GM18508 (cell line): ENCODE data around the gene STAC2.
"Not testable (repeated sequence)": the region's sequence is repeated elsewhere in the genome, so short reads cannot be mapped to it uniquely, and the experiment has no call there.

Experiments used
- ATAC-seq: cut with Tn5 transposase; IDR thresholded peaks from one replicate; pipeline ENCODE4 v1.9.1; 2021; ENCODE audit warnings: moderate number of reproducible peaks; ENCODE audit not compliant: insufficient read depth, unreplicated experiment

The STAC2 gene, protein sequence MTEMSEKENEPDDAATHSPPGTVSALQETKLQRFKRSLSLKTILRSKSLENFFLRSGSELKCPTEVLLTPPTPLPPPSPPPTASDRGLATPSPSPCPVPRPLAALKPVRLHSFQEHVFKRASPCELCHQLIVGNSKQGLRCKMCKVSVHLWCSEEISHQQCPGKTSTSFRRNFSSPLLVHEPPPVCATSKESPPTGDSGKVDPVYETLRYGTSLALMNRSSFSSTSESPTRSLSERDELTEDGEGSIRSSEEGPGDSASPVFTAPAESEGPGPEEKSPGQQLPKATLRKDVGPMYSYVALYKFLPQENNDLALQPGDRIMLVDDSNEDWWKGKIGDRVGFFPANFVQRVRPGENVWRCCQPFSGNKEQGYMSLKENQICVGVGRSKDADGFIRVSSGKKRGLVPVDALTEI

DNA sequence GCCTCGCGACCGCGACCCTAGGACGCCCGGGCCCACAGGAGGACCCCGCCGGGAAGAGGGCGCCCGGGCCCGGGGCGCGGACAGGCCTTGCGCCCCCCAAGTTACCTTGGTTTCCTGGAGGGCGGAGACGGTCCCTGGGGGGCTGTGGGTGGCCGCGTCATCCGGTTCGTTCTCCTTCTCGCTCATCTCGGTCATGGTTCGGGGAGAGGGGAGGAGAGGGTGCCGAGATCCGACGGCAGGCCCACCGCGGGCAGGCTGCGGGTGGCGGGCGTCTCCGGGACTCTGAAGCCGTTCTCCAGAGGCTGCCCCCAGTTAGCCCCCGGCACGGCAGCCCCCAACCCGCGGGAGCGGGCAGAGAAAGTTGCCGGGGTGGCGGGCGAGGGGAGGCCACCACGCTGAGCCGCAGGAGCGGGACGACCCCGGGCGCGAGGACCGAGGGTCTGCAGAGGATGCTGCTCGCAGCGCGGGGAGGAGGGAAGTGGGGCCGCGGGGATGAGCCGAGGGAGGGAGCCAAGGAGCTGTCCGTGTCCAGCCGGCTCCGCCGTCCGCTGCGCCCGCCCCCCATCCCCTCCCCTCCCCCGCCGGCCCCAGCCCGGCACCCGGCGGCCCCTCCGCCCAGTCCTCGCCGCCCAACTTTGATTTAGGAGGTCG lies at the start of gene STAC2:
Gene STAC2 (minus strand): TSS at position 638 of the 651 bp plus-strand sequence. CDS start 443 bp downstream, at position 195.
- no peak for ATAC-seq

DNA sequence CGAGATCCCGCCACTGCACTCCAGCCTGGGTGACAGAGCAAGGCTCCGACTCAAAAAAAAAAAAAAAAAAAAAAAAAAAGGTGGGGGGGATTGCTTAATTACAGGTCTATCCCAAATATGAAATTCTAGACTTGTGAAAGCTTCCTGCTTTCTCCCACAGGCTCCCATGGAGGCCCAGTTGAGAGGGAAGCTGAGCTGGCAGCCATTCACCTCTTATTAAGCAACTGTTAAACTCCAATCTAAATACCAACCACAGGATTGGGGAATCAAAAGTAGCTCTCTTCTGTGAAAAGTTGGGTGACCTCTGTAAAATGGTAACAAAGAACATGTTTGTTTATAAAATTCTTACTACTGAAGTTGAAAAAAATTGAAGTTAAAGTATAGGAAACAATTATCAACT lies 45.8 kb upstream of the STAC2 start:
- no peak for ATAC-seq

DNA sequence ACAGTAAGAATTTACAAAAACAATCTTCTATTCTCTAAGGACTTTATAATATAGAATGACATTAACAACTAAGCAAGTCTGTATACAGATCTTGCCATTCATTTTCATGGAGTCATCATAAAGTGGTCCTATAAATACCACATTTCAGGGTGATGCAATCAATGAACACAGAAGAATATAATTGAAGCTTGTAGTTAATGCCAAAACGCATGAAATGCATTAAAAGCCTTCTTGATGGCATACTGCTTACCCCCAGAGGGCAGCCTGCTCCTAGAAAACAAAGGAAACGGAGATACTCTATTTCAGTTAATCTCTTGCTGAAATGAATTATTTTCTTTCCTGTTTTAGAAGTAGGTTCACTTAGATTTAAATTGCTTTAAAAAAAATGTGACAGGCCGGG lies 45.2 kb upstream of the STAC2 start:
- ATAC-seq = no peak

DNA sequence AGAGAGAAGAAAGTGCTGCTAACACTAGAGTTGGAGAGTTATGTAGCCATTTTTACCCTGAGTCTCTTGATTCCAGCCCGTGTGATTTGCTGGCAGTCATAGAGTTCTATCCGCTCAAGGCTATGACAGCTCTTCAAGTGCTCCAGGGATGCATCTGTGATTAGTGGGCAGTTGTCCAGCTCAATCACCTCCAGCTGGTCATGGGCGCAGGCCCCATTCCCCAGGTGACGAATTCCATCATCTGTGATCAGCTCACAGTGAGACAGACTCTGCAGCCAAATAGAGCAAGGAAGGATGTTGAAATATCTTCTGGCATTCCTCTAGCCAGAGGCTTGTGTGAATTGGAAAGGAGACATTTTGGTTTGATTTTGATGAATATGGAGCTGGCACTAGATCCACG lies 38.4 kb upstream of the STAC2 start:
- no peak for ATAC-seq

DNA sequence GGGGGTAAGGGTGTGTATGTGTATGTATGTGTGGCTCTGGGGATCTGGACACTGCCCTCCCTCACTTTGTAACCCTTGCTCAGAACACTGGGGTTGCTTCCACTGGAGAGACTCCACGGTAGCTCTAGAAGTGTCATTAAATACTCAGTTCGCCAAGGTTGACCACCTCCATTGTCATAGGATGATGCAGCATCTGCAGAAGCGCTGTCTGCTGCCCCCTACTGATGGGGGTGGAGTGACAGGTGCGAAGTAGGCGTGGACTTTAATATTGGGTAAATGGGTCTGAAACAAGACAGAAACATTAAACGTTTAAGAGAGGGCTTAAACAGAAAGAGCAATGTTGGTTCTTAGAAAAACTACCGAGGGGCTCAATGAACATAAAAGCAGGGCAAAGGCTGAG lies 35.5 kb upstream of the STAC2 start:
- ATAC-seq = no peak

DNA sequence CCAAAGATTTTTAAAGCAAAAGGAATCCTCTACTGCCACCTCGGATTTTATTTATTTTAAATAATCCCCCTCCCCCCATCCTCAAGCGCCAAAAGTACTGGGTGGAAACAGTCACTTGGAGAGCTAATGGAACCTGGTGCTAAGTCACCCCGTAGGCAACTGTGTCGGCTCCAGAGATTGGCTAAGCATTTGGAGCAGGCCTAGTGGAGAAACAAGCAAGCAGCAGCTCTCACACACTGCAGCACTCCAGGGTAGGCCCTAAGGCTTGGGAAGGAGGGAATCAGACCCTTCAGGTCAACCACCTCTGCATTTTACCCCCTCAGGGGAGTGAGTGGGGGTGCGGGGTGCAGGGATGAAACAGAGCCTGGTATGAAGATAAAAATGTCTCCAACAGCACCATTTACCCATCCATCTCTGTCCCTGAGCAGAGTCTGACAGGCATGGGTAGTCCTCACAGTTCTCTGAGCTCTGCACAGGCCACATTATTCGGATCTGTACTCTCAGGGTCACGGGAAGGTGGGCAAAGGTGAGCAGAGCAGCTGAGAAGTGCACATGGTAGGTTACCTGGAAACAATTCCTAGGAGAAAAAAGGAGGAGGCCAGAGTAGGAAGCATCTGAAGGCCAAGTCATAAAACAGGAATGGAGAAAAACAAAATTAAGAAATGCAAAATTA lies 27.2 kb upstream of the STAC2 start:
- no peak for ATAC-seq

DNA sequence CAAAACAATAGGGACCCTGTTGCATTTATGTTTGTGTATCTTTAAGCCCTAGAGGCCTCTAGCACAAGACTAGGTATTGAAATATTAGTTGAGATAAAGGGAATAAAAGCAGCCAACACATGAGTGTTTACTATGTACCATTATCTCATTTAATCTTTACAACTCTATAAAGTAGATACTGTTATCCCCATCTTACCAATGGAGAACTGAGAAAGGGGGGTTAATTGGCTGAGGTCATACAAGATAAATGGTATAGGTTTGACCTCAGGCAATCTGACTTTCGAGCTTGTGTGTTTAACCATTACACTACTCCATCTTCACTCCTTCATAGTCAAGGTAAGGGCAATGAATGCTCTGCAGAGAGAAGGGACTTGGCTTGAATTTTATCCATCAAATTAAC lies 26.3 kb upstream of the STAC2 start:
- ATAC-seq = no peak

DNA sequence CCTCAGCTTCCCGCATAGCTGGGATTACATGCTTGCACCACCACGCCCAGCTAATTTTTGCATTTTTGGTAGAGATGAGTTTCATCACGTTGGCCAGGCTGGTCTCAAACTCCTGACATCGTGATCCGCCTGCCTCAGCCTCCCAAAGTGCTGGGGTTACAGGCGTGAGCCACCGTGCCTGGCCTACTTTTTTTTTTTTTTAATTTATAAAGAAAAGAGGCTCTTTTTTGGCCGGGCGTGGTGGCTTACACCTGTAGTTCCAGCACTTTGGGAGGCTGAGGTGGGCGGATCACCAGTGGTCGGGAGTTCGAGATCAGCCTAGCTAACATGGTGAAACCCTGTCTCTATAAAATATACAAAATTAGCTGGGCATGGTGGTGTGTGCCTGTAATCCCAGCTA lies 24.3 kb upstream of the STAC2 start:
- not testable (repeated sequence) for ATAC-seq

DNA sequence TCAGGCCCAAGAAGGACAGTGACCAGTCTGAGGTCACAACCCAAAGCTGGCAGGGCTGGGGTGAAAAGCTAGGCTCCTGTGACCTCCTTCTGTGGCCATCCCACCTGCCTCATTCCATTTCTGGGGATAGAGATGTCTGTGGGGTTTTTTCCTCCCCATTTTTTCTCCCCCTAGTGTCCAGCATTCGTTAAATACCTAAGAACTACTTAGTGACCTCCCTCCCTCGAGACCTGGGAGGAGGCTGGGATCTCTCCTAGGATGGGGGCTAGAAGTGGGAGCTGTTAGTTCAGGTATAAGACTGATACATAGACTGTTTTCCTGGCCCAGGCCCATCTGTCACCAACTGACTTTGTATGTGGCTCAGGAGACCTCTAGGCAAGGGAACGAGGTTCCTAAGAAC lies 20.5 kb upstream of the STAC2 start:
- no peak for ATAC-seq

DNA sequence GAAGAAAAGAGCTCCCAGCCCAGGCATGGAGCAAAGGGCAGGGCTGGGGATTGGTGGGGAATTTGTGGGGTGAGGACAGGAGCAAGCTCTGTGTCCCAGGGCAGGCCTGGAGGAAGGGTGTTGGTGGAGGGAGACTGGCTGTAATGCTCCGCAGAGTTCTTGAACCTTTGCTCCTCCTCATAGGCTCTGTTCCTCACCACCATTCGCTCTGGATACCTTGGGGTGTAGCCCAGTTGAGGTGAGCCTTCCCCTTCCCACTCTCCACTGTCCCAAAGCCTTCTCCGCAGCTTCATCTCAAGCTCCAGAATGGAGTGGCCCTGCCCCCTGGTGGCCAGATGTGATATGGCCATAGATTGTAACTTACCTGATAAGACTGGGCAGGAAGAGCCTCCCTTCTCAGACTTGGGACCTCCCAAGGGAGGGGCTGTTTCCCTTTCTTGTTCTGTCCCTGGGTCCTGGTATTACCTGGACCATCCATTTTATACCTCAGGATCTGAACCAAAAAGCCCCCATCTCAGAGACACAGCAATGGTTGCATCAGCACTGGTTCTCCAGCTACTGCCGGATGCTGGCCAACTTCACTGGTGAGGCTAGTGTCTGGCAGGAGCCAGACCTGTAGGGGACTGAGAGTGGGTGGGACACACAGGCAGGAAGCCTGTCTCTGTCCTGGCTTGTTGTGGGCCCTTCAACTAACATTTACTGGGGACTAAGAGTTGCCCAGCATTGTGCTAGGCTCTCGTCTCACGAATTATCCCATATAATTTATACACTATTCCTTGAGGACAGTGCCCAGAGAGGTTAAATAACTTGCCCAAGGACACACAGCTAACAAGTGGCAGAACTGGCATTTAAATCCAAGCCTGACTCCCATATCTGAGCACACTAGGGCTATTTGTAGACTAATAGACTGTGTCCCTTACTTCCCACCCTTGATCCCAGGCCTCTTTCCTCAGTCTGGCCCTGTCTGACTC lies 19.1 kb upstream of the STAC2 start:
- ATAC-seq = no peak

DNA sequence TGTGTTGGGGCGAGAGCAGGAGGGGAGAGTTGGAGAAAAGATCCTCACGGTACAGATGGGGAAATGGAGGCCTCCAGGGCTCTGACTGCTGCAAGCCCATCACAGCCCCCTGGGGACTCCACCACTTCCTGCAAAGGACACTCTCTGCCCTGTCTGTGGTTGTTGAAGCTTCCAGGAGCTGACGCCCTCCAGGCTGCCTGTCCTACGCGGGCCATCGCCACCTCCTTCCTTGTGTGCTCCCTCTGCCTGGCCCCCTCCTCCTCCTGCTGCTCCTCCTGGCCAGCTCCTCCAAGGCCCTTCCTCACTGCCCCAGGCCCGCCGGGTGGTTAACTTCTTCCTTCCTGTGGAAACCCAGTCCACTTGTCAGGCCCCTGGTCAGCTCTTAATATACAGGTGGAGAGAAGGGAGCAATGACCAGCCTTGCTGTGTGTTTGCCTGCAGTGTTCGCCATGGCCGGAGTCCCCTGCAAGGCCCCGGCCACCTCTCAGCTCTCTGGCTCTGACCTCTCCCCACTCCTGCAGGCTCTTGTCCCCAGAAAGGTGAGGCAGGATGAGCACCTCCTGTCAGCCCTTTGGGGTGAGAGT lies 18.4 kb upstream of the STAC2 start:
- ATAC-seq = no peak

DNA sequence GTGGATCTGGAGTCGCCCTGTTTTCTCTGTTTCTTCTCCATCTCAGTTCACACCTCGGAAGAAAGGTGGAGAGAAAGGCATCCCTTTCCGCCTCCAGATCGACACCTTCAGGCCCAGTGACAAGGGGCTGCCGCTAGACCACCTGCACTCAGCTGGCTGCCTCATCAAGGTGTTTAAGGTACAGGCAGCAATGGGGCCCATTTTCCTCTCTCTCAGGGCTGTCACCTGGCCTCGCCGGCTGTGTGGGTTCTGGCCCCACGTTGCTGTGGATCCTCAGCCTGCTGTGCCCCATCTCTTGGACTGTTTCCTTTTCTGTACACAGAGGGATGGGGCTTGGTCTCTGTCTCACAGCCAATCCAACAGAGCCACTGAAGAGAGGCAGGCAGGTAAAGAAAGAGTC lies 17.4 kb upstream of the STAC2 start:
- ATAC-seq = no peak

DNA sequence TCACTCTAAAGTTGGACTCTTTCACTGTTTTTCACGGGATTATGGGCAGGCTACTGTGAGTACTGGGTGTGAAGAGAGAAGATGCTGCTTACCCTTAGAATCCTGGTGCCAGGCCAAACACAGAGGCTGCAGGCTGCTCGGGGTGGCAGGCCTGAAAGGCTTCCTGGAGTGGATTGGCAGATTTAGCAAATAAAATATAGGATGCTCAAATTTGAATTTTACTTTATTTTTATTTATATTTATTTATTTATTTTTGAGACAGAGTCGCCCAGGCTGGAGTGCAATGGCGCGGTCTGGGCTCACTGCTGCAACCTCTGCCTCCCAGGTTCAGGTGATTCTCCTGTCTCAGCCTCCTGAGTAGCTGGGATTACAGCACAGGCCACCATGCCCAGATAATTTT lies 14.9 kb upstream of the STAC2 start:
- no peak for ATAC-seq

DNA sequence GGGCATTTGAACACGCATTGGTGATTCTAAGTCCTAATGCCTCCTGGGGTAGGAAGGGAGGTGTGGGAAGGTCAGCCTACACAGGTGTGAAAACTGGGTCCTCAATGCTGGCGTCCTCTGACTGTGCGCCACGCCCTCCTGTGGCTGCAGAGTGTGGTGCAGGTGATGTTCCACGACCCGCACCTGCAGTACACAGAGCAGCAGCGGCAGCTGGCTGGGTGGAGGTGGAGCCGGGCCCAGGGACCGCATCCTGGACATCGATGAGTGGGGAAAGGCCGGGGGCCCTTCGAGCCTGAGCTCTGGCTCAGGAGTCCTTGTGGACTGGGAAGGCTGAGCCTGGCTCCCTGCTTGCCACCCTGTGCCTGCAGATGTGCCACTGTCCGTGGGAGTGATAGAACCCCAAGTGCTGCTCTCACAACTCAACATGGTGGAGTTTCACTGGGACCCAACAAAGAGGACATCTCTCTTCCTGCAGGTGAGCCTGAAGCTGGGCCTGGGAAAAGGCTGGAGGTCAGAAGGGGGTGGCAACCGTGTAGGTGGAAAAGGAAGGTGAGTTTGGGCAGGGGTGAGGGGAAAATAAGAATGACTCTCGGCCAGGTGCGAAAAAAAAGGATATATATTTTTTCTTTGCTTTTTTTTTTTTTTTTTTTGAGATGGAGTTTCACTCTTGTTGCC lies 14.0 kb upstream of the STAC2 start:
- no peak for ATAC-seq

DNA sequence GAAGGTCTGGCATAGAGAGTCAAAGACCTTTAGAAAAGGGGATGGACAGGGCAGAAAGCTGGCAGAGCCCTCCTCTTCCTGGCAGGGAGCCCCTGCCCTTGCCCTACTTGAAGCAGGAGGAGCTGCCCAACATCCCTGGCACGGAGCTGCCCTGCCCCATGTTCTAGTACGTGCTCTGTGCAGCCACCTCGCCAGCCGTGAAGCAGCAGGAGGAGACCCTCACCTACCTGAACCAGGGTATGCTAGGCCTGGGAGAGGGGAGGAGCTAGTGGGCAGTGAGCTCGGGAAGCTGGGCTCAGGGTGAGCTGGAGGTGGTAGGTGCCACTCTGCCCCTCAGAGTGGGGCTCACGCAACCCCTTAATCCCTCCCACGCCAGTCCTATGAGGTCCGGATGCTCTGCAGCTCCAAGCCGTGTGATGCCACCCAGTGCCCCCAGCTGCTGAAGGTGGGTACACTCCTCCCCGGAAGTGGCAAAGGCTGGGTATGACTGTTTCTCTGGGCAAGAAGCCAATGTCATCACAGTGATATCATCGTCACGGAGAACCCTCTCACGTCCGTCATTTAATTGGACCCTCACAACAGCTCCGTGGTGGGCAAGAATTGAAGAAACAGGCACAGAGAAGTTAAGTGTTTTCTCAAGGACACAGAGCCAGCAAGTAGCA lies 12.7 kb upstream of the STAC2 start:
- no peak for ATAC-seq

DNA sequence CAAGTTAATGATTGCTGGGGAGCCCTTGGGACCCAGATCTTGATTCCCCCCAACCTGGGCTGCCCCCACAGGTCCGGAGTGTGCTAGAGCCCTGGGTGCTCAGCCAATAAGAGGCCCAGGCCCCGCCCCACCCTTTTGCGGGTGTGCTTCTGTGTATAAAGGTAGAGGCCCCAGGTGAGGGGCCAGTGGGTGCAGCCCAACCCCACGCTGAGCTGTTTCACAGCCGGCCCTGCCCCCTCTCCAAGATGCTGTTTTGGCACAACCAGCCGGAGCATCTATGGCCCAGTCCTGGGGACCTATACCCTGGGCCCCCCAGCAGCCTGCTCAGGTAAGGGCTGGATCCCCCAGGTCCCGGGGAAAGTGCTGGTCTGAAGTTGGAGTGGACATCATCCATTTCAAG lies 11.8 kb upstream of the STAC2 start:
- ATAC-seq = no peak

DNA sequence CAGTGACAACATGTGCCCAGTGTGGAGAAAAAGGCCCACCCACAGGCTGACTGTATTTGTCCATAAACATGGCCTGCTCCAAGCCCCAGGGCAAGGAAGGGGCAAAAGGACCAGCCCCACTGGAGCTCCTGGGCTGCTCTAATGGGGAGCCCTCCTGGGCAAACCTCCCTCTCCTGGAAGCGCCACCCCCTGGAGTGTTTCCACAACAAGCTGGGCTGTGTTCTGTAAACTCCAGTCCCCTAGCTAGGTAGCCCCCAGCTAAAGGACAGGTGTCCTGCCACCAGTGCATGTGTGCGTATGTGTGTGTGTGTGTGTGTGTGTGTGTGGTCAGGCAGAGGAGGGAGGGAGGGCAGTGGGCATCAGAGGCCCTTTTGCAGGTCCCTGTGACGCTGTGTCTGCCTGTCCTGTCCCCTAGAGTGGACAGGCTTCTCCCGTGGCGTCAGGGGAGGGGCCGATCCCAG lies 11.3 kb upstream of the STAC2 start:
- no peak for ATAC-seq

DNA sequence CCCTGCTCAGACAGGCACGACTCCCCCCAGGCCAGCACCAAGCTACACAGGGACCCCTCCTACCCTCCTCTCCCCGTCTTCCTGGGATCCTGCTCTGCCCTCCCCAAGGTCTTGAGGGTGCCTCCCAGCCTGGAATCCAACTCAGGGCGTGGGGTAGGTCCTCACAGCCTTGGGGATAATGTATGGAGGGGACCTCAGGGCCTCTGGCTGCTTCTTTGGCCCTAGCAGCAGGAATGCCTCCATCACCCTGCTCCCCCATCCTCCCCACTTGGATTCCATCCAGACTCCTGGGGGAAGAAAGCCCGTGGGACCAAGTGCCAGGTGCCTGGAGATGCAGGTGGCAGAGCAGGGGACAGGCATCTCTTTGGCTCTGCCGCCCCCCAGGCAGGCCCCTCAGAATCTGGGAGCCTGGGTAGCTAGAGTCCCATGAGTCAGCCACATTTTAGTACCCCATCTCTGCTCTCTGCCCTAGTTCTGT lies 10.7 kb upstream of the STAC2 start:
- ATAC-seq = no peak
